Measurements from ENCODE around the gene TAS2R50.

TAS2R50 gene

DNA sequence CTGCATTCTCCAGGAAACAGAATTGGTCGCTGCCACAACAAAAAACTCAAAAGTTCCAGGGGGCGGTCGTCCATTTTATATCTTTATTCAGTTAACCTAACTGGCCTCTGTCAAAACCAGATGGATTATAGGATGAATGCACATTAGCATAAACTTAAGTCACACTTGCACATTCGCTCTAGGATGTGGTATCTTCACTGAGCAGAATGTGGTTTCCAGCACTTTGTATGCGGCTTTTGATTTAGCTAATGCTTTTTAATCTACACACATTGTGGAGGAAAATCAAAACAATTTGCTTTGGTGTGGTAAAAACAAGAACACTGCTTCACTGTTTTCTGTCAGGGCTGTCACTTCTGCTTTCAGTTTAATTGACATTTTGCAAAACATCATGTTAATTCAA lies 4.5 kb downstream of the TAS2R50 start:
- TF ChIP-seq, protein P1, sequence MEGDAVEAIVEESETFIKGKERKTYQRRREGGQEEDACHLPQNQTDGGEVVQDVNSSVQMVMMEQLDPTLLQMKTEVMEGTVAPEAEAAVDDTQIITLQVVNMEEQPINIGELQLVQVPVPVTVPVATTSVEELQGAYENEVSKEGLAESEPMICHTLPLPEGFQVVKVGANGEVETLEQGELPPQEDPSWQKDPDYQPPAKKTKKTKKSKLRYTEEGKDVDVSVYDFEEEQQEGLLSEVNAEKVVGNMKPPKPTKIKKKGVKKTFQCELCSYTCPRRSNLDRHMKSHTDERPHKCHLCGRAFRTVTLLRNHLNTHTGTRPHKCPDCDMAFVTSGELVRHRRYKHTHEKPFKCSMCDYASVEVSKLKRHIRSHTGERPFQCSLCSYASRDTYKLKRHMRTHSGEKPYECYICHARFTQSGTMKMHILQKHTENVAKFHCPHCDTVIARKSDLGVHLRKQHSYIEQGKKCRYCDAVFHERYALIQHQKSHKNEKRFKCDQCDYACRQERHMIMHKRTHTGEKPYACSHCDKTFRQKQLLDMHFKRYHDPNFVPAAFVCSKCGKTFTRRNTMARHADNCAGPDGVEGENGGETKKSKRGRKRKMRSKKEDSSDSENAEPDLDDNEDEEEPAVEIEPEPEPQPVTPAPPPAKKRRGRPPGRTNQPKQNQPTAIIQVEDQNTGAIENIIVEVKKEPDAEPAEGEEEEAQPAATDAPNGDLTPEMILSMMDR (IDR thresholded peaks at IDR 0.05; ENCODE audit: low read depth, low read length, missing control alignments) = no peak
- no peak for DNase-seq (ENCODE audit: low read depth)
- in situ Hi-C loops (cut with HindIII; ENCODE audit: low sequenced_read_pairs) = no loop called here
- H3K4me3 ChIP-seq (ENCODE audit: low read depth, low read length) = no peak overlapping the region

- in situ Hi-C loops (cut with HindIII; ENCODE audit: low sequenced_read_pairs) = no loop called here
- no peak overlapping the region for H3K4me3 ChIP-seq (ENCODE audit: low read depth, low read length)
- no peak for DNase-seq (ENCODE audit: low read depth)
- TF ChIP-seq, protein P1 (IDR thresholded peaks at IDR 0.05; ENCODE audit: low read depth, low read length, missing control alignments) = no peak
Measured at GRCh38 chr12:10974965-10975364, 11.7 kb downstream of the TAS2R50 start.

GRCh38 chr12:10968765-10969456 lies 17.8 kb downstream of the TAS2R50 start:
- in situ Hi-C loops (cut with HindIII; ENCODE audit: low sequenced_read_pairs) = no loop called here
- TF ChIP-seq, protein P1 (IDR thresholded peaks at IDR 0.05; ENCODE audit: low read depth, low read length, missing control alignments) = no peak
- no peak overlapping the region for H3K4me3 ChIP-seq (ENCODE audit: low read depth, low read length)
- DNase-seq (ENCODE audit: low read depth) = peak; percentile 85

GRCh38 chr12:10967409-10967808 lies 19.3 kb downstream of the TAS2R50 start:
- H3K4me3 ChIP-seq (ENCODE audit: low read depth, low read length) = no peak overlapping the region
- in situ Hi-C loops (cut with HindIII; ENCODE audit: low sequenced_read_pairs) = no loop called here
- TF ChIP-seq, protein P1 (IDR thresholded peaks at IDR 0.05; ENCODE audit: low read depth, low read length, missing control alignments) = no peak
- DNase-seq (ENCODE audit: low read depth) = peak; percentile 67

- H3K4me3 ChIP-seq (ENCODE audit: low read depth, low read length) = no peak overlapping the region
- in situ Hi-C loops (cut with HindIII; ENCODE audit: low sequenced_read_pairs) = no loop called here
- DNase-seq (ENCODE audit: low read depth) = no peak
- TF ChIP-seq, protein P1 (IDR thresholded peaks at IDR 0.05; ENCODE audit: low read depth, low read length, missing control alignments) = no peak
Measured at GRCh38 chr12:10966314-10966713, 20.4 kb downstream of the TAS2R50 start.

DNA sequence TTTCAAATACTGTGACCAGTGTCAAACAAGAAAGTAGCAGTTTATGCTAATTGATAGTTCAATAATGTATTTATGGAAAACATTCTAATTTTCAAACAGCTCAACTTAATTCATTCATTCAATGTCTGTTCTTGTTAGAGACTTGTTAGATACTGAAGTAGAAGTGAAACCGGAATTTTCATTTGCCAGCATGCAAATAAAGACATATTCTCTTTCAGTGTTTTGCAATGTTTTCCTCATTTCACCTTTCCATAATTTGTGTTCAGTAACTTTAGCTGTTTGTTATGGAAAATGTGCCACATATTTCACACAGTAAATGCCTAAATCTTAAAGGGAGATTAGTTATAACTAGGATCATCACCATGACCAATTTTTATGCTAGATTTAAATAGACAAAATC lies 21.2 kb downstream of the TAS2R50 start:
- DNase-seq (ENCODE audit: low read depth) = no peak
- in situ Hi-C loops (cut with HindIII; ENCODE audit: low sequenced_read_pairs) = no loop called here
- no peak overlapping the region for H3K4me3 ChIP-seq (ENCODE audit: low read depth, low read length)
- TF ChIP-seq, protein P1 (IDR thresholded peaks at IDR 0.05; ENCODE audit: low read depth, low read length, missing control alignments) = no peak
